H1 (cell line): ENCODE measurements around the gene CELF4. TPM values are rescaled to one million over a fixed set of nuclear protein-coding genes. Genes with fewer than 3 reads are reported as not detected.

Experiments used
- CHD1 ChIP-seq: IDR thresholded peaks from 2 replicates; pipeline ENCODE4 v1.6.1; 2012; ENCODE audit warnings: low read depth, low read length, improper control_type of control experiment
- CTBP2 ChIP-seq: IDR thresholded peaks from 2 replicates; pipeline ENCODE4 v1.7.0; 2011; ENCODE audit warnings: borderline replicate concordance, mild to moderate bottlenecking, moderate library complexity, mixed read lengths, low read length; ENCODE audit not compliant: insufficient read depth, insufficient read length
- E2F6 ChIP-seq: IDR thresholded peaks from 2 replicates; pipeline ENCODE4 v1.6.1; 2012; ENCODE audit warnings: inconsistent platforms
- KDM4A ChIP-seq: IDR thresholded peaks from one replicate; pipeline ENCODE4 v1.7.1; 2012; ENCODE audit warnings: low read depth, mild to moderate bottlenecking, moderate library complexity, low read length, inconsistent platforms; ENCODE audit not compliant: severe bottlenecking
- polyA plus RNA-seq, 7 experiments: library from polyadenylated mRNA; depleted of rRNA in 3 of 7; stranded (reverse) in 5 of 7; unstranded in 2 of 7; fragments of >200 nt in 5 of 7; fragments of 200-250 nt in 2 of 7; gene quantifications; 1 replicate in 5 of 7; 2 replicates in 1 of 7; 4 replicates in 1 of 7; pipeline versions ENCODE4 v1.2.1 to v1.2.3, GENCODE V29; 2011 to 2013; ENCODE audit warnings: missing spikeins in 2 of 7, mixed read lengths in 2 of 7
- total RNA-seq: library from RNA; stranded (reverse); fragmentation: NEBNext Ultra II Directional; extraction: Animal tissue kit (Norgen Biotek cat#: 25700); gene quantifications from 2 replicates; pipeline ENCODE4 v1.2.1, GENCODE V29; 2021

CELF4 gene
- total and polyA plus RNA-seq, 2 of the 8 experiments (the other 6 are each of a cell fraction or from before 2014, with no cell fraction given): 1.6 to 3.4 TPM

DNA sequence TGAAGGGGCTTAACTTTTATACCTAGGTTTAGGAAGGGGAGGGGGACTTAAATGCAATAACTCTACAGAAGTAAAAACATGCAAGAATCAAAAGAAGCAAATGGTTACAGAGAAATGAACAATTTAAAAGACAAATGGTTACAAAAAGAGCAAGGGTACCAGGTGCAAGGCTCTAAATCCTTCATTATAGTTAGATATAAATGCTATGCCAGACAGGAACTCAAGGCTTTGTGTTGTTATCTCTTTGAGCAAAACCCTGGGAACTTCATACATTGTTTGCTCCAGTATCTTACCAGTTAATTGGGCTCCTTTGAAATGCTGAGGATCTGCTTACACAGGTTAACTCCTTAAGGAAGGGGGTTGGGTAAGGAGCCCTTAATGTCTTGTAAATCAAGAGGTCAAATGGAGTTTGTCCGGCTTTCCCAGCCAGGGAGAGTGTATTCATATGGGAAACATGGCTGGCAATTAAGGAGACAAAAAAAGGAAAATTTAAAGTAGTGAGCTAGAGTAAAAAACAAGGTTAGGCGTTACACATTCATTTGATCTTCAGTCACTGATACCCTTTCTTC is 347.5 kb downstream of the CELF4 start (continued):
- no peak for TF ChIP-seq CTBP2
- no peak for TF ChIP-seq E2F6
- no peak for TF ChIP-seq KDM4A
- no peak for TF ChIP-seq CHD1
